ENCODE measurements around the gene SRRM1. TPM values are rescaled to one million over a fixed set of nuclear protein-coding genes. Genes with fewer than 3 reads are reported as not detected.
A peak's percentile ranks its signal among the peaks of the same experiment; 100 is the strongest.
"Not testable (repeated sequence)": the region's sequence is repeated elsewhere in the genome, so short reads cannot be mapped to it uniquely, and the experiment has no call there.

Gene SRRM1
- total RNA-seq, 2 experiments from 2014 or later = 226 to 235 TPM

DNA sequence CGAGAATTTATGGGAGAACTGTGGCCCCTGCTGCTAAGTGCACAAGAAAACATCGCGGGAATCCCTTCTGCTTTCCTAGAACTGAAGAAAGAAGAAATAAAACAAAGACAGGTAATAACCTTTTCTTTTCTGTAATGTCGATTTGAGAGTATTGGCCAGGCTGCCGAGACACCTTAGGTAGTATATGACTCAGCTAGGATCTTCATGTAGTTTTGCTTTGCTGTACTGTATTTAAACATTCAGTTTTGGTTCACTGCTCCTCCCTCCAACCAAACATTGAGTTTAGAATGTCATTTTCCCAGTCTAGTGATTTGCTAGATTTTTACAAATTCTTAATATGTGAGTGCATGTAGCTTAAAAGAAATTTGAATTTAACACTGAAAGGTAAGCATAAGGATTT, 5.8 kb downstream of the SRRM1 start:
- CTCF ChIA-PET = interaction anchor here (0.7 kb wide), 1 partner anchor 186 kb away, joined by 3 read pairs; no protein-coding TSS in a partner anchor
- no peaks in the 10 kb centered on the region for H3K9me3 Mint-ChIP-seq
- peak overlapping the region; percentile 71 for H3K27ac Mint-ChIP-seq
- H3K4me1 Mint-ChIP-seq (ENCODE audit: low read depth) = peaks cover 69% of the 10 kb centered on the region
- no peak overlapping the region for H3K4me3 Mint-ChIP-seq
- DNase-seq = no peak
- intact Hi-C loops (cut with micrococcal nuclease) = loop anchor here (10.0 kb wide), 1 partner anchor 1094 kb away; the partner anchor contains the start of gene ID3
- peaks cover 82% of the 10 kb centered on the region for H3K36me3 Mint-ChIP-seq (ENCODE audit: low read depth)
- H3K27me3 Mint-ChIP-seq (ENCODE audit: low read depth) = no peaks in the 10 kb centered on the region

DNA sequence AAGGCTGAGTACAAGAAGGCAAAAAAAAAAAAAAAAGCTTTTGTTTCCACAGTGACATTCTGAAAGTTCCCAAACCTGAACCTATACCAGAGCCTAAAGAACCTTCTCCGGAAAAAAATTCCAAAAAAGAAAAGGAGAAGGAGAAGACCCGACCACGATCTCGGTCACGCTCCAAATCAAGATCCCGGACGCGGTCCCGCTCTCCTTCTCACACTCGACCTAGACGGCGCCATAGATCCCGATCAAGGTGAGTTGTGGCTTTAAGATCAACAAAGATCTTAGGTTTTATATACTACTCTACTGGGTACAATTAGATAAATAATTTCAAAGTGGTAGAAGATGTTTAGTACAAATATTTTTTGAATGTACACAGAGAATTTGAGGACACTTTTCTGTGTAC, 9.3 kb downstream of the SRRM1 start:
- no peaks in the 10 kb centered on the region for H3K27me3 Mint-ChIP-seq (ENCODE audit: low read depth)
- no peak overlapping the region for H3K4me3 Mint-ChIP-seq
- peaks cover 68% of the 10 kb centered on the region for H3K4me1 Mint-ChIP-seq (ENCODE audit: low read depth)
- intact Hi-C loops (cut with micrococcal nuclease) = no loop called here
- peaks cover 77% of the 10 kb centered on the region for H3K36me3 Mint-ChIP-seq (ENCODE audit: low read depth)
- H3K9me3 Mint-ChIP-seq = no peaks in the 10 kb centered on the region
- H3K27ac Mint-ChIP-seq = no peak overlapping the region
- CTCF ChIA-PET = no interaction called here
- DNase-seq = no peak

DNA sequence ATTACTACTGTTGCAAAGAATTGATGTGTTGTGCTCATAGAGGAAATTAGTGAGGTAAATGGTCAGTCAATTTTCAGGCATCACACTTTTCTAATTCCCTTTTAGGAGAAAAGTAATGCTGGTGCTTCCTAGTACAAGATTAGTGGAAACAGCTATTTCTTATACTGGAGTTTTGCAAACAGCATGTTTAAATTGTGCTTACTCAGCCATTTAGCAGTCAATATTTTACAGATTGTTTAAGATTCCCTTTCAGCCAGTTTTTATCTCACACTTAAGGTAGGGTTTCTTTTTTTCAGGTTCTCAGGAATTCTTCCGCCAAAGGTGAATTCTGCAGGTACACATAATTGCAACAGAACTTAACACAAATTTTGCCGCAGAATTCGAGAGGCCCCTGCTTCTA, 10.9 kb downstream of the SRRM1 start:
- H3K4me1 Mint-ChIP-seq (ENCODE audit: low read depth) = peaks cover 61% of the 10 kb centered on the region
- DNase-seq = no peak
- CTCF ChIA-PET = interaction anchor here (0.6 to 1.2 kb wide), 4 partner anchors 22 to 711 kb away, joined by 3 to 5 read pairs (median 4); no protein-coding TSS in a partner anchor
- H3K36me3 Mint-ChIP-seq (ENCODE audit: low read depth) = peaks cover 66% of the 10 kb centered on the region
- H3K9me3 Mint-ChIP-seq = no peaks in the 10 kb centered on the region
- H3K27me3 Mint-ChIP-seq (ENCODE audit: low read depth) = no peaks in the 10 kb centered on the region
- intact Hi-C loops (cut with micrococcal nuclease) = no loop called here
- H3K27ac Mint-ChIP-seq = peak overlapping the region; percentile 41
- H3K4me3 Mint-ChIP-seq = no peak overlapping the region

DNA sequence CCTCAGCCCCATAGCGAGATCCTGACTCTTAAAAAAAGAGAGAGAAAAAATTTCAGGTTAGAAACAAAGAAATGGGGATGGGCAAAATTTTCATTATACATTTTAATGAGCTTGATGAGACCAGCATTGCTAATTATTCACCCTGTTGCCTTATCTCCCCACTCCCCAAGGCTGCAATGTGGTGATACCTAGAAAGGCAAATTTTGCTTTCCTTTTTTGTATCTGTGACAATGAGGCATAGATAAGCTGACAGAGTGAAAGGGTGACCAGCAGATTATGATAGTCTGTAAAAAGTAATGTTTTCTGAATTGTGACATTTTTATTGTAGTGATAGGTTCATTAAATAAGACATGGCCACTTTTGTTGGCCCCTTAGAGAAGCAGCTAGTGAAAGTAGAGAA, 12.9 kb downstream of the SRRM1 start:
- H3K36me3 Mint-ChIP-seq (ENCODE audit: low read depth) = peaks cover 63% of the 10 kb centered on the region
- H3K27me3 Mint-ChIP-seq (ENCODE audit: low read depth) = no peaks in the 10 kb centered on the region
- H3K27ac Mint-ChIP-seq = no peak overlapping the region
- no peak for DNase-seq
- H3K4me3 Mint-ChIP-seq = no peak overlapping the region
- CTCF ChIA-PET = interaction anchor here (1.2 to 1.3 kb wide), 2 partner anchors 9 to 32 kb away, joined by 3 read pairs; no protein-coding TSS in a partner anchor
- peaks cover 59% of the 10 kb centered on the region for H3K4me1 Mint-ChIP-seq (ENCODE audit: low read depth)
- no peaks in the 10 kb centered on the region for H3K9me3 Mint-ChIP-seq
- intact Hi-C loops (cut with micrococcal nuclease) = no loop called here

DNA sequence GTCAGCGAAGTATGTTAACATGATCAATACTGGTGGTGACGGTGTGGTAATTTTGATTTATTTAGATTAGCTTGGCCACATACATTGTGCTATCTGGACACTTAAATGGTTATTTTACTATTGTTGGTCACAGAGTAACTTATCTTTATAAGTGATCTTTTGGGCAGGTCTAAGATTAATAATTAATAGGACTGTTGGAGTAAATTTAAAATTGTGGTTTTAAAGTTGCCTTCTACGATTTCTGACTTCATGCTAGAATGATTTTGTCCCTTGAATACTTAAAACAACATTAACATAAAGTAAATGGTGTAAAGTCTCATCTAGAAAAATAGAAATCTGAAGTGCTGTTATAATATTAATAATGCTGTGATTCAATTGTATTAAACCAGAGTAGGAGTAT, 14.7 kb downstream of the SRRM1 start:
- Mint-ChIP-seq H3K9me3 (no peaks in the 10 kb centered on the region), H3K36me3 (ENCODE audit: low read depth) (peaks cover 57% of the 10 kb centered on the region), H3K4me1 (ENCODE audit: low read depth) (peaks cover 57% of the 10 kb centered on the region), H3K4me3 (no peak overlapping the region), H3K27ac (peak overlapping the region; percentile 36), H3K27me3 (ENCODE audit: low read depth) (no peaks in the 10 kb centered on the region)
- CTCF ChIA-PET = interaction anchor here (0.9 kb wide), 1 partner anchor 173 kb away, joined by 3 read pairs; no protein-coding TSS in a partner anchor
- no peak for DNase-seq
- intact Hi-C loops (cut with micrococcal nuclease) = no loop called here

DNA sequence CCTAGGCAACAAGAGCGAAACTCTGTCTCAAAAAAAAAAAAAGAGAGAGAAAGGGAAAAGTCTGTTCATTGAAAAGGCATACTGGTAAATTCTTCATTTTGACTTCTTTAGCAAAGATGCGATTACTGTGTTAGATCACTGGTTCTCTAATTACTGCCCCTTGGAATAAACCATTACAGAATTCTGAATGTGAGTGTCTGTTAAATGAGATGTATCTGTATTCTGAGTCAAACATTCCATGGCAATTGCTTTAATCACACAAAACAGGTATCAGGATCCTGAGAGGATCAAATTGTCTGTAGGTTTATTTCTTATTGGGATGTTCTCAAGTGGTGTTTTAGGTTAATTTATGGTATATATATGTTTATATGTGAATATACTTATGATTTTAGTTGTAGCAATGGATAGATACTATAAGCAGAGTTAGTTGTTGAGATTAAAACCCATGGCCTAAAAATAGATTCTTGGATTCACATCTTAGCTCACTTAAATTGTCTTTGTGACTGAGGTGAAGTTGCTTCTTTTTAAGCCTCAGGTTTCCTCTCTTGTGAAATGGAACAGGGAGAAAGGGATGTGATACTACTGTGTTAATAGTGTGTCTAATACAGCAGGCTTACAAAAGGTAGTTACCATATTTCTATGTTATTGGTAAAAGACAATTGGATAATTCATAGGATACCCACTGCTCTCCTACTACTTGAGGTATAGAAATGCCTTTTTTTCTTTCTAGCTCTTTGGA, 16.2 kb downstream of the SRRM1 start:
- Mint-ChIP-seq H3K27ac (peak overlapping the region; percentile 48), H3K27me3 (ENCODE audit: low read depth) (no peaks in the 10 kb centered on the region), H3K36me3 (ENCODE audit: low read depth) (peaks cover 55% of the 10 kb centered on the region), H3K4me3 (no peak overlapping the region), H3K4me1 (ENCODE audit: low read depth) (peaks cover 47% of the 10 kb centered on the region), H3K9me3 (no peaks in the 10 kb centered on the region)
- DNase-seq = no peak
- intact Hi-C loops (cut with micrococcal nuclease) = no loop called here
- CTCF ChIA-PET = interaction anchor here (0.5 to 0.7 kb wide), 3 partner anchors 18 to 266 kb away, joined by 3 to 4 read pairs (median 3); no protein-coding TSS in a partner anchor

DNA sequence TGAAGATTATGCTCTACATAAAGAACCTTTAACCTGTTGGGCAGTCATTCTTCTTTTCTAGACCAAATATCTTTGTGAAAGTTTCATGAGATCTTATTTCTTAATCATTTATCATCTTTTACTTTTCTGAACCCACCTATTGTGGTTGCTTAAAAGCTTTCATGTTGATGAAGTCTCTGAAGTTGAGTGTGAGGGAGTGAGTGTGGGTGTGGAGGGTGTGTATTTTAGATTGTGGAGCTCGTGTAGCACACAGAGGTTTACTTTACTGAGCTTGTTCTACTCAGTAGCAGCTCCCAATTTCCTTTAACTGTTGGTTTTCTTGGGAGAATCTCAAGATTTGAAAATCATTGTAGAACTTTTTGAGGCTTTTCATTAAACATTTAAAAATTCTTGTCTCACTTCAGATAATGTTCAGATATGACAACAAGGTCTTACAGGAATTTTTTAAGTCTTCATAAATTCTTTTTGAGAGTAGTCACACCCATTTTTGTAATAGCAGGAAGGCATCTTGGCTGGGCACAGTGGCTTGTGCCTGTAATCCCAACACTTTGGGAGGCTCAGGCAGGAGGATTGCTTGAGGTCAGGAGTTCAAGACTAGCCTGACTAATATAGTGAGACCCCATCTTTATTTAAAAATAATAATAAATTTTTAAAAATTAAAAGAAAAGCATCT, 17.0 kb downstream of the SRRM1 start:
- CTCF ChIA-PET = interaction anchor here (0.5 to 1.1 kb wide), 5 partner anchors 13 to 267 kb away, joined by 3 to 4 read pairs (median 3); no protein-coding TSS in a partner anchor
- Mint-ChIP-seq H3K36me3 (ENCODE audit: low read depth) (peaks cover 51% of the 10 kb centered on the region), H3K9me3 (no peaks in the 10 kb centered on the region), H3K27me3 (ENCODE audit: low read depth) (no peaks in the 10 kb centered on the region), H3K27ac (peak overlapping the region; percentile 48), H3K4me3 (no peak overlapping the region), H3K4me1 (ENCODE audit: low read depth) (peaks cover 40% of the 10 kb centered on the region)
- no peak for DNase-seq
- intact Hi-C loops (cut with micrococcal nuclease) = no loop called here

DNA sequence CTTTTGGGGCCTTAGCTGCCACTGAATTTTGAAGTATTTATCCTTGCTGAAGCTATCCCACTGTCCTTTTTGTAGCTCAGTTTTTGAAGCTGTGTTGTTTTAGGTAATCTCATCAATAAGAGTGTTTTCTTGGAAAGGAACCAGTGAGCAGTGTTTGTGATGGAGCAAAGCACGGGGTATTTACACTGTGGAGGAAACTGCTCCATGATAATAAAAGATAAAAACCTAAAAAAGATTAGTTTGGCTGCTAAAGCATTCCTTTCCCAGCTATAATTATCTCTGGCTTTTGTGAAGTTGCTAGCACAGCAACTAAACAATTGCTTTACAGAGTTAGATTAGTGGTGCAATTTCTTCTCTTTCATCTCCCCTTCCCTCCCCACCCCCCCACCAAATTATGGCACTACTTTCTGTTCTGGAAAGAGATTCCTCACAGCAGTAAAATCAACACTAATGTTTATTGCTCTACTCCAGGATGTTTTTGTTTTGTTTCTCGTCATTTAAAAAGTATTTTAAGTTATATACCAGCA, 21.5 kb downstream of the SRRM1 start:
- DNase-seq = no peak
- Mint-ChIP-seq H3K27me3 (ENCODE audit: low read depth) (no peaks in the 10 kb centered on the region), H3K9me3 (no peaks in the 10 kb centered on the region), H3K36me3 (ENCODE audit: low read depth) (peaks cover 42% of the 10 kb centered on the region), H3K27ac (no peak overlapping the region), H3K4me3 (no peak overlapping the region), H3K4me1 (ENCODE audit: low read depth) (peaks cover 9% of the 10 kb centered on the region)
- intact Hi-C loops (cut with micrococcal nuclease) = no loop called here
- CTCF ChIA-PET = interaction anchor here (0.6 to 1.1 kb wide), 3 partner anchors 9 to 465 kb away, joined by 3 to 4 read pairs (median 4); no protein-coding TSS in a partner anchor

DNA sequence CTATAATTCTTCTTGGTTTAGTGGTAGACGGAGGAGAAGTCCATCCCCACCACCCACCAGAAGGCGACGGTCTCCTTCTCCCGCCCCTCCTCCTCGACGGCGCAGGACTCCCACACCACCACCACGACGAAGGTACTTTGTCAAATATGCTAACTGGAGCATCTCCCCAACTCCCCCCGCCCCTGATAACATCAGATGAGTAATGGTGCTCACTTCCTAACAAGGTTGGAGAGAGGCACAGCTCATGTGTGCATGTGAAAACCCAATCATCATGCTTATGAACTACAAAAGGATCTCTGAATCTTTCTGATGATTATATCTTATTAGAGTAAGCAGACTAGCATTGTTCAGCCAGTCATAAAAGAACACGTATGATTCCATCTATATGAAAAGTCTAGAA, 23.7 kb downstream of the SRRM1 start:
- H3K36me3 Mint-ChIP-seq (ENCODE audit: low read depth) = peaks cover 46% of the 10 kb centered on the region

DNA sequence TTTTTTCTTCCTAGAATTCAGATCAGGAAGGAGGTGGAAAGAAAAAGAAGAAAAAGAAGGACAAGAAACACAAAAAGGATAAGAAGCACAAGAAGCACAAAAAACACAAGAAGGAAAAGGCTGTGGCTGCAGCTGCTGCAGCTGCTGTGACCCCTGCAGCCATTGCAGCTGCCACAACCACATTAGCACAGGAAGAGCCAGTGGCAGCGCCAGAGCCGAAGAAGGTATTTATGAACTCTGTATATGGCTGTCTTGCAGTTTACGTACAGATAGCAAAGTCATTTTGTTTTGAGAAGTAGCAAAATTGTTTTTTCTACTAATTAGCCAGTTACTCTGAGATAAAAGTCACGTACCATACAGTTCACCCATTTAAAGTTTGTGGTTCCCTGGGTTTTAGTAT, 28.3 kb downstream of the SRRM1 start:
- H3K27ac Mint-ChIP-seq; DNase-seq; H3K9me3 Mint-ChIP-seq; H3K4me1 Mint-ChIP-seq (ENCODE audit: low read depth); H3K27me3 Mint-ChIP-seq (ENCODE audit: low read depth); H3K4me3 Mint-ChIP-seq; intact Hi-C loops (cut with micrococcal nuclease): not testable (repeated sequence)
- peaks cover 49% of the 10 kb centered on the region for H3K36me3 Mint-ChIP-seq (ENCODE audit: low read depth)
- CTCF ChIA-PET = interaction anchor here (0.6 to 3.2 kb wide), 4 partner anchors 17 to 263 kb away, joined by 3 to 11 read pairs (median 6); no protein-coding TSS in a partner anchor

More for the DNA sequence above, 23.7 kb downstream of the SRRM1 start:
- no peaks in the 10 kb centered on the region for H3K27me3 Mint-ChIP-seq (ENCODE audit: low read depth)
- intact Hi-C loops (cut with micrococcal nuclease) = no loop called here
- no peaks in the 10 kb centered on the region for H3K9me3 Mint-ChIP-seq
- no peak overlapping the region for H3K27ac Mint-ChIP-seq
- DNase-seq = no peak
- CTCF ChIA-PET = no interaction called here
- H3K4me1 Mint-ChIP-seq (ENCODE audit: low read depth) = no peaks in the 10 kb centered on the region
- H3K4me3 Mint-ChIP-seq = no peak overlapping the region

DNA sequence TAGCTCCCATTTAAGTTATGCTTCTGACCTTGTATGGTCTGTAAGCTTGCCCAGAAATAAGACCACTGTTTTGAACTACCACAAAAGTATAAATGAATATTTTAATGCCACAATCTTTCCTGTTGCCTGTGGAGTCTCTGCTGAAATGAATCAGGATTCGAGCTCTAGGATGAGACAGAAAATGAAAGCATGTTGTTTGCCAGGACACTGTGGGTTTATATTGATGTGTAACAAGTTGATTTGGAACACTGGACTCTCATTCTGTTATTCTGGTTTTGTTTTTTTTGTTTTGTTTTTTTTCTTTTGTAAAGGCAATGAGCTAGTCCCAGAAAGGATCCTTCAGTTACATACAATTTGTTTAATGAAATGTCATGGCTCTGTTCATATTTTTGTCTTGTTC, 29.6 kb downstream of the SRRM1 start:
- H3K4me3 Mint-ChIP-seq; DNase-seq; H3K27me3 Mint-ChIP-seq (ENCODE audit: low read depth); intact Hi-C loops (cut with micrococcal nuclease); H3K4me1 Mint-ChIP-seq (ENCODE audit: low read depth); H3K9me3 Mint-ChIP-seq: not testable (repeated sequence)
- CTCF ChIA-PET = interaction anchor here (1.0 kb wide), 1 partner anchor 12 kb away, joined by 3 read pairs; no protein-coding TSS in a partner anchor
- peaks cover 49% of the 10 kb centered on the region for H3K36me3 Mint-ChIP-seq (ENCODE audit: low read depth)
- peak overlapping the region; percentile 31 for H3K27ac Mint-ChIP-seq

DNA sequence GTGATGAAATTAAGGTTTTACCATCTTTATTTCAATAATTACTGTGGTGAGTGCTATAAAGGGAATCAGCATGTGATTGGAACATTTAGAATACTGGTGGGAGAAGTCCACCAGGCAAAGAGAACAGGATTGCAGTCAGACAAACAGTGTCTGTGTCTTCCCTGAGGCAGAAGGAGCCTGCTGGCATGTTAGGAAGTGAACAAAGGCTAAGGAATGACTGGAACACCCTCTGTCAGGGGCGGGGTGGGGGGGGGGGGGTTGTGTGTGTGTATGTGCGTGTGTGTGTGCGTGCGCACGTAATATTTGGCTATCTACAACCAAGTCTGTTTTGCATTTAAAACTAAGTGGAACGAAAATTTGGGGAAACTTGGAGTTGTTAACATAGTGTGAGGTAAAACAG, 30.2 kb downstream of the SRRM1 start:
- intact Hi-C loops (cut with micrococcal nuclease) = no loop called here

More for the DNA sequence above, 30.2 kb downstream of the SRRM1 start:
- Mint-ChIP-seq H3K9me3 (no peaks in the 10 kb centered on the region), H3K36me3 (ENCODE audit: low read depth) (peaks cover 45% of the 10 kb centered on the region), H3K4me1 (ENCODE audit: low read depth) (no peaks in the 10 kb centered on the region), H3K27me3 (ENCODE audit: low read depth) (no peaks in the 10 kb centered on the region), H3K27ac (no peak overlapping the region), H3K4me3 (no peak overlapping the region)
- CTCF ChIA-PET = interaction anchor here (1.0 kb wide), 1 partner anchor 13 kb away, joined by 3 read pairs; no protein-coding TSS in a partner anchor
- no peak for DNase-seq

Data from activated naive CD4-positive, alpha-beta T cell treated with anti-CD3 and anti-CD28 coated beads for 36 hours (primary cell).